H9 (cell line): ENCODE measurements around the gene RO60. TPM values are rescaled to one million over a fixed set of nuclear protein-coding genes. Genes with fewer than 3 reads are reported as not detected.

ENCODE experiments used
- DNase-seq: peaks from one replicate; pipeline ENCODE4 v3.0.0-alpha.2; 2017
- H2AFZ ChIP-seq: one replicate; pipeline ENCODE4 v1.6.1; 2013; ENCODE audit warnings: mild to moderate bottlenecking, low read length, control low read depth, moderate library complexity
- H2AK5ac ChIP-seq: 2 replicates; pipeline ENCODE4 v1.6.1; 2013; ENCODE audit warnings: low read length, control low read depth, mixed read lengths; ENCODE audit not compliant: insufficient read length
- H2BK120ac ChIP-seq: one replicate; pipeline ENCODE4 v1.6.1; 2013; ENCODE audit warnings: low read depth, mild to moderate bottlenecking, low read length, control low read depth, inconsistent platforms; ENCODE audit not compliant: poor library complexity, severe bottlenecking
- H2BK12ac ChIP-seq: 2 replicates; pipeline ENCODE4 v1.6.1; 2013; ENCODE audit warnings: low read length, control low read depth, mixed read lengths, low read depth; ENCODE audit not compliant: insufficient read length
- H2BK15ac ChIP-seq: 2 replicates; pipeline ENCODE4 v1.6.1; 2013; ENCODE audit warnings: low read depth, low read length, control low read depth
- H2BK20ac ChIP-seq: one replicate; pipeline ENCODE4 v1.6.1; 2013; ENCODE audit warnings: low read depth, mild to moderate bottlenecking, low read length, control low read depth, inconsistent platforms; ENCODE audit not compliant: poor library complexity, severe bottlenecking
- H2BK5ac ChIP-seq: 2 replicates; pipeline ENCODE4 v1.6.1; 2013; ENCODE audit warnings: low read length, control low read depth, mixed read lengths; ENCODE audit not compliant: insufficient read length
- H3K14ac ChIP-seq: 2 replicates; pipeline ENCODE4 v1.6.1; 2013; ENCODE audit warnings: low read length, control low read depth; ENCODE audit not compliant: insufficient read depth
- H3K18ac ChIP-seq: 2 replicates; pipeline ENCODE4 v1.6.1; 2013; ENCODE audit warnings: low read depth, mild to moderate bottlenecking, mixed read lengths, low read length, control low read depth; ENCODE audit not compliant: insufficient read length
- H3K23ac ChIP-seq: 2 replicates; pipeline ENCODE4 v1.6.1; 2013; ENCODE audit warnings: low read length, control low read depth, mixed read lengths, low read depth; ENCODE audit not compliant: insufficient read length
- H3K23me2 ChIP-seq: 2 replicates; pipeline ENCODE4 v1.6.1; 2013; ENCODE audit warnings: low read depth, mild to moderate bottlenecking, mixed read lengths, low read length, control low read depth; ENCODE audit not compliant: insufficient read length, poor library complexity, severe bottlenecking
- H3K27ac ChIP-seq: 2 replicates; pipeline ENCODE4 v1.5.1; 2013; ENCODE audit warnings: low read length, control low read depth, mixed read lengths, low read depth; ENCODE audit not compliant: insufficient read length
- H3K27me3 ChIP-seq: 2 replicates; pipeline ENCODE4 v1.6.1; 2013; ENCODE audit warnings: low read length, control low read depth, inconsistent platforms; ENCODE audit not compliant: insufficient read depth
- H3K4ac ChIP-seq: 2 replicates; pipeline ENCODE4 v1.6.1; 2013; ENCODE audit warnings: low read depth, mild to moderate bottlenecking, control low read depth, inconsistent platforms, low read length, moderate library complexity
- H3K4me1 ChIP-seq: 2 replicates; pipeline ENCODE4 v1.6.1; 2013; ENCODE audit warnings: low read length, control low read depth, inconsistent platforms; ENCODE audit not compliant: insufficient read depth
- H3K4me2 ChIP-seq: 2 replicates; pipeline ENCODE4 v1.6.1; 2013; ENCODE audit warnings: low read length, control low read depth, mixed read lengths; ENCODE audit not compliant: insufficient read length, insufficient read depth
- H3K56ac ChIP-seq: 2 replicates; pipeline ENCODE4 v1.6.1; 2013; ENCODE audit warnings: low read depth, mild to moderate bottlenecking, mixed read lengths, low read length, control low read depth; ENCODE audit not compliant: insufficient read length
- H3K79me1 ChIP-seq: 2 replicates; pipeline ENCODE4 v1.6.1; 2013; ENCODE audit warnings: low read depth, mild to moderate bottlenecking, moderate library complexity, low read length, control low read depth, inconsistent platforms; ENCODE audit not compliant: insufficient read depth, poor library complexity, severe bottlenecking
- H3K79me2 ChIP-seq: 2 replicates; pipeline ENCODE4 v1.6.1; 2013; ENCODE audit warnings: low read length, control low read depth, inconsistent platforms; ENCODE audit not compliant: insufficient read depth
- H3K9ac ChIP-seq: 2 replicates; pipeline ENCODE4 v1.6.1; 2013; ENCODE audit warnings: low read length, control low read depth, mixed read lengths; ENCODE audit not compliant: insufficient read length; ENCODE audit errors: extremely low read depth
- H3K9me3 ChIP-seq: one replicate; pipeline ENCODE4 v1.6.1; 2013; ENCODE audit warnings: low read depth, low read length, inconsistent platforms; ENCODE audit not compliant: control insufficient read depth
- H3T11ph ChIP-seq: one replicate; pipeline ENCODE4 v1.6.1; 2013; ENCODE audit warnings: mild to moderate bottlenecking, low read length, control low read depth, inconsistent platforms
- H4K20me1 ChIP-seq: one replicate; pipeline ENCODE4 v1.6.1; 2013; ENCODE audit not compliant: control insufficient read depth, insufficient read length, insufficient read depth
- H4K5ac ChIP-seq: 2 replicates; pipeline ENCODE4 v1.6.1; 2013; ENCODE audit warnings: low read depth, mild to moderate bottlenecking, mixed read lengths, low read length, control low read depth; ENCODE audit not compliant: insufficient read length
- H4K8ac ChIP-seq: replicated peaks from 2 replicates; pipeline ENCODE4 v1.6.1; 2013; ENCODE audit warnings: low read length, control low read depth, mixed read lengths, low read depth; ENCODE audit not compliant: insufficient read length
- H4K91ac ChIP-seq: 2 replicates; pipeline ENCODE4 v1.6.1; 2013; ENCODE audit warnings: low read depth, mild to moderate bottlenecking, moderate library complexity, mixed read lengths, low read length, control low read depth; ENCODE audit not compliant: insufficient read length
- H3K27ac Mint-ChIP-seq, 3 experiments: 2 replicates in 2 of 3; 3 replicates in 1 of 3; pipeline ENCODE4 v1.8.0; 2020 to 2021; ENCODE audit warnings: mixed read lengths in 3 of 3, mild to moderate bottlenecking in 1 of 3, moderate library complexity in 1 of 3
- H3K27me3 Mint-ChIP-seq: 2 replicates; pipeline ENCODE4 v1.8.0; 2021; ENCODE audit warnings: low read depth, mild to moderate bottlenecking, moderate library complexity, mixed read lengths
- H3K36me3 Mint-ChIP-seq, 3 experiments: 2 replicates in 2 of 3; 3 replicates in 1 of 3; pipeline ENCODE4 v1.8.0; 2020 to 2021; ENCODE audit warnings: low read depth in 3 of 3, mixed read lengths in 3 of 3; ENCODE audit not compliant: insufficient read depth in 1 of 3
- H3K4me1 Mint-ChIP-seq, 2 experiments: 2 replicates each; pipeline ENCODE4 v1.8.0; 2020; ENCODE audit warnings: mixed read lengths in 2 of 2
- H3K4me3 Mint-ChIP-seq, 2 experiments: 2 replicates in 1 of 2; 3 replicates in 1 of 2; pipeline ENCODE4 v1.8.0; 2020 to 2021; ENCODE audit warnings: mild to moderate bottlenecking in 2 of 2, mixed read lengths in 2 of 2, moderate library complexity in 1 of 2
- H3K9me3 Mint-ChIP-seq, 2 experiments: 2 replicates in 1 of 2; 3 replicates in 1 of 2; pipeline ENCODE4 v1.8.0; 2020; ENCODE audit warnings: mild to moderate bottlenecking in 2 of 2, mixed read lengths in 2 of 2, moderate library complexity in 1 of 2
- CTCF ChIP-seq: fragments of 200-600 bp; sonication (generic); conservative IDR thresholded peaks from 3 replicates; pipeline ENCODE4 v1.8.0; 2021; ENCODE audit warnings: antibody characterized with exemption, mild to moderate bottlenecking
- WGBS: extraction: QIAGEN DNeasy Blood & Tissue Kit; methylation state at CpG from one replicate; pipeline ENCODE4 v1.1.7; 2013; ENCODE audit warnings: missing lambda C conversion rate, low lambda C conversion rate, mixed read lengths; ENCODE audit not compliant: insufficient read length; ENCODE audit errors: extremely low coverage; 5-methylcytosine and 5-hydroxymethylcytosine counted together
- total RNA-seq: library from RNA; stranded (reverse); gene quantifications from 2 replicates; pipeline ENCODE4 v1.2.1, GENCODE V29; 2021

The RO60 gene
- total RNA-seq, 1 experiment from 2014 or later = 84.7 TPM

- Histone ChIP-seq H2AFZ (no peak overlapping the region), H3K18ac (no peak overlapping the region), H3K79me2 (no peaks in the 10 kb centered on the region), H3K56ac (no peak overlapping the region), H3K79me1 (no peaks in the 10 kb centered on the region), H2BK20ac (no peak overlapping the region), H2BK5ac (no peak overlapping the region), H3T11ph (no peak overlapping the region), H2AK5ac (no peak overlapping the region), H4K20me1 (no peaks in the 10 kb centered on the region), H4K5ac (no peak overlapping the region), H3K27ac (no peak overlapping the region), H3K23ac (no peak overlapping the region), H3K14ac (no peak overlapping the region), H3K4me1 (no peaks in the 10 kb centered on the region), H3K9me3 (no peaks in the 10 kb centered on the region), H2BK120ac (no peak overlapping the region), H4K8ac (no peak overlapping the region), H3K9ac (no peak overlapping the region), H3K23me2 (no peaks in the 10 kb centered on the region), H2BK12ac (no peak overlapping the region), H4K91ac (no peak overlapping the region), H3K4ac (no peak overlapping the region), H3K4me2 (no peak overlapping the region), H3K27me3 (no peaks in the 10 kb centered on the region), H2BK15ac (no peak overlapping the region)
- Mint-ChIP-seq H3K4me3 (no peak overlapping the region), H3K36me3 (peaks cover 4 to 43% (median 37%) of the 10 kb centered on the region in 3 experiments; a peak in 6 of 7 replicates), H3K27me3 (no peaks in the 10 kb centered on the region), H3K4me1 (peaks cover 4% of the 10 kb centered on the region in 2 experiments; a peak in 3 of 4 replicates), H3K9me3 (no peaks in the 10 kb centered on the region), H3K27ac (no peak overlapping the region)
- no peak for DNase-seq
- WGBS = no CpG with 5 or more reads among the region's 1 CpG
- TF ChIP-seq CTCF = no peak
Observed at GRCh38 chr1:193085263-193085662, 25.9 kb downstream of the RO60 start.
